CD14-positive monocyte (primary cell): ENCODE data around the gene DDX39A. TPM values are rescaled to one million over a fixed set of nuclear protein-coding genes. Genes with fewer than 3 reads are reported as not detected.

Experiments
- DNase-seq, 3 donors: peaks; one replicate each; pipeline ENCODE4 v3.0.0-alpha.2; 2011 to 2022
- H2AFZ ChIP-seq: 2 replicates; pipeline ENCODE4 v1.6.0; 2012; ENCODE audit warnings: mild to moderate bottlenecking, low read depth, low read length, inconsistent platforms; ENCODE audit not compliant: insufficient read depth, poor library complexity, severe bottlenecking
- H3K27ac ChIP-seq, 2 donors: 1 replicate in 1 of 2; 2 replicates in 1 of 2; pipeline ENCODE4 v1.5.1; 2012 to 2013; ENCODE audit warnings: low read length in 2 of 2, control low read depth in 1 of 2, inconsistent platforms in 1 of 2, low read depth in 1 of 2, mild to moderate bottlenecking in 1 of 2
- H3K27me3 ChIP-seq, 2 donors: one replicate each; pipeline versions ENCODE4 v1.6.0 to v1.6.1; 2011 to 2013; ENCODE audit warnings: low read length in 2 of 2; ENCODE audit not compliant: control insufficient read depth in 2 of 2, insufficient read depth in 2 of 2
- H3K36me3 ChIP-seq, 2 donors: replicated peaks in 1 of 2; 1 replicate in 1 of 2; 2 replicates in 1 of 2; pipeline versions ENCODE4 v1.5.1 to v1.6.1; 2012 to 2013; ENCODE audit warnings: low read length in 2 of 2, control low read depth in 1 of 2, inconsistent platforms in 1 of 2, mild to moderate bottlenecking in 1 of 2; ENCODE audit not compliant: insufficient read depth in 2 of 2, control insufficient read depth in 1 of 2
- H3K4me1 ChIP-seq, 2 donors: 1 replicate in 1 of 2; 2 replicates in 1 of 2; pipeline versions ENCODE4 v1.5.1 to v1.6.1; 2012 to 2013; ENCODE audit warnings: low read length in 2 of 2, control low read depth in 1 of 2, inconsistent platforms in 1 of 2, mild to moderate bottlenecking in 1 of 2, moderate library complexity in 1 of 2; ENCODE audit not compliant: insufficient read depth in 2 of 2, control insufficient read depth in 1 of 2
- H3K4me2 ChIP-seq: replicated peaks from 2 replicates; pipeline ENCODE3; 2012; ENCODE audit warnings: low read length, moderate library complexity, mild to moderate bottlenecking; ENCODE audit not compliant: poor library complexity, severe bottlenecking; ENCODE audit errors: extremely low read depth
- H3K4me3 ChIP-seq, 3 experiments: fragments of 200-600 bp in 1 of 3; sonication (generic) in 1 of 3; replicated peaks in 1 of 3; 1 replicate in 2 of 3; 2 replicates in 1 of 3; pipeline ENCODE4 v1.5.1; 2011 to 2013; ENCODE audit warnings: low read length in 3 of 3, mild to moderate bottlenecking in 3 of 3, control low read depth in 2 of 3, low read depth in 2 of 3, inconsistent platforms in 1 of 3, moderate library complexity in 1 of 3
- H3K79me2 ChIP-seq: 2 replicates; pipeline ENCODE4 v1.6.0; 2012; ENCODE audit warnings: mild to moderate bottlenecking, control low read depth, inconsistent platforms, low read length, moderate library complexity; ENCODE audit not compliant: insufficient read depth
- H3K9ac ChIP-seq: 2 replicates; pipeline ENCODE4 v1.6.0; 2017; ENCODE audit warnings: low read length, mild to moderate bottlenecking; ENCODE audit not compliant: insufficient read depth, poor library complexity, severe bottlenecking
- H3K9me3 ChIP-seq, 2 donors: replicated peaks in 1 of 2; 1 replicate in 1 of 2; 2 replicates in 1 of 2; pipeline versions ENCODE4 v1.5.1 to v1.6.1; 2012 to 2013; ENCODE audit warnings: low read length in 2 of 2, control low read depth in 1 of 2; ENCODE audit not compliant: control insufficient read depth in 1 of 2, insufficient read depth in 1 of 2
- H4K20me1 ChIP-seq: 2 replicates; pipeline ENCODE4 v1.6.0; 2012; ENCODE audit warnings: mild to moderate bottlenecking, low read length, control low read depth, moderate library complexity; ENCODE audit not compliant: insufficient read depth
- H3K27ac Mint-ChIP-seq, 7 donors: one replicate each; pipeline ENCODE4 v1.8.0; 2020; ENCODE audit warnings: mild to moderate bottlenecking in 7 of 7, mixed read lengths in 7 of 7, moderate library complexity in 6 of 7, inconsistent platforms in 2 of 7
- H3K27me3 Mint-ChIP-seq, 3 donors: one replicate each; pipeline ENCODE4 v1.8.0; 2021 to 2022; ENCODE audit warnings: low read depth in 3 of 3, mild to moderate bottlenecking in 3 of 3, mixed read lengths in 3 of 3, moderate library complexity in 3 of 3, inconsistent platforms in 1 of 3
- H3K36me3 Mint-ChIP-seq, 2 donors: one replicate each; pipeline ENCODE4 v1.8.0; 2020; ENCODE audit warnings: mixed read lengths in 2 of 2, inconsistent platforms in 1 of 2, mild to moderate bottlenecking in 1 of 2
- H3K4me1 Mint-ChIP-seq: one replicate; pipeline ENCODE4 v1.8.0; 2020; ENCODE audit warnings: mild to moderate bottlenecking, mixed read lengths
- H3K4me3 Mint-ChIP-seq, 2 donors: one replicate each; pipeline ENCODE4 v1.8.0; 2020; ENCODE audit warnings: mild to moderate bottlenecking in 2 of 2, mixed read lengths in 2 of 2, moderate library complexity in 1 of 2
- H3K9me3 Mint-ChIP-seq, 7 donors: one replicate each; pipeline ENCODE4 v1.8.0; 2020 to 2022; ENCODE audit warnings: mixed read lengths in 7 of 7, mild to moderate bottlenecking in 6 of 7, moderate library complexity in 6 of 7, inconsistent platforms in 2 of 7
- WGBS: methylation state at CpG from one replicate; pipeline ENCODE4 v1.1.5; 2013; ENCODE audit warnings: missing lambda C conversion rate; ENCODE audit not compliant: insufficient coverage; 5-methylcytosine and 5-hydroxymethylcytosine counted together
- intact Hi-C, 2 donors: fragments of 100-400 bp; cut with micrococcal nuclease; formaldehyde crosslinking; loops; one replicate each; pipeline versions ENCODE4 v1.15.0 to v1.15.1; 2023
- polyA plus RNA-seq, 3 donors: library from polyadenylated mRNA; depleted of rRNA in 1 of 3; unstranded in 2 of 3; stranded (reverse) in 1 of 3; fragments of 300-500 nt in 2 of 3; fragments of >200 nt in 1 of 3; fragmentation: Illumina TruSeq in 2 of 3; gene quantifications; 1 replicate in 2 of 3; 2 replicates in 1 of 3; pipeline ENCODE4 v1.2.3, GENCODE V29; 2012 to 2021
- TF ChIP-seq, protein P1 (sequence below): fragments of 200-600 bp; IDR thresholded peaks from one replicate; pipeline ENCODE4 v1.8.0; 2022; ENCODE audit warnings: antibody characterized with exemption, mild to moderate bottlenecking

DDX39A gene
- polyA plus RNA-seq, 3 donors, result 78.7 to 187 (median 83.5) TPM

DNA sequence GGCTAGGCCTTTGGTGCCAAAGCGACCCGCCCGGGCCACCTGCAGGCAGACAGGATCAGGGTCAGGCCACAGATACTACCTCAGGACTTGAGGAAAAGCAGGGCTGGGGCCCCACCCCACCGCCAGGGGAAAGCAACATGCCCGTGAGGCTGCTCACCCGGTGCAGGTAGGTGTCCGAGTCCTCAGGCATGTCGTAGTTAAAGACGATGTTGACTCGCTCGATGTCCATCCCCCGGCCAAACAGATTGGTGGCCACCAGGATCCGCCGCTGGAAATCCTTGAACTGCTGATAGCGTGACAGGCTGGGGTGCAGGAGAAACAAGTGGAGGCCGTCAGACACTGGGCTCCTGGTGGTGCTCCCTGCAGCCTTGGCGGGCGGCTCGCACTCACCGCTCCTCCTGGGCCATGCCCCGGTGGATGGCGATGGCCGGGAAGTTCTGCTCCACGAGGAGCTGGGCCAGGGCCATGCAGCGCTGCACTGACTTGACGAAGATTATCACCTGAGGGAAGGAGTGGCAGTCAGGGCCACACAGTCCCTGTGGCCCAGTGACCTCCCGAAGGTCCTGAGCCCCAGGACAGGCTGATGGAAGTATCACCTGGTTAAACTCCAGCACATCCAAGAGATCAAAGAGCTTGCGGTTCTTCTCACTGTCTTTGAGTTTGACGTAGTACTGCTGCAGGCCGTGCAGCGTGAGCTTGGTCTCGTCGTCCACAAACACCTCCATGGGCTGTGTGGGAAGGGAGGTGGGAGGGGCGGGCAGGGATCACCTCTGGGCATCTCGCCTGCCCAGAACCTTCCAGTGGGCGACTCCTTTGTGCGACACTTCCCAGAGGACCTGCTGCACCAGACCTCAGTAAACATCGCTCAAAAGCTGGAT lies 9.8 kb downstream of the DDX39A start:
- H3K9me3 ChIP-seq, result no peaks in the 10 kb centered on the region
- H3K27me3 Mint-ChIP-seq, result peaks cover 0 to 2% (median 0%) of the 10 kb centered on the region in 3 donors
- peaks cover 0 to 3% (median 2%) of the 10 kb centered on the region in 7 donors for H3K9me3 Mint-ChIP-seq
- intact Hi-C loops, result loop anchor here in 1 of 2 donors (10.0 kb wide), 1 partner anchor 265 kb away; no protein-coding TSS in a partner anchor
- H2AFZ ChIP-seq, result no peak overlapping the region
- 94% methylated on average over 38 of the region's 38 CpGs for WGBS
- DNase-seq, result no peak
- peaks cover 3 to 8% of the 10 kb centered on the region in 2 donors for H3K4me1 ChIP-seq
- H3K79me2 ChIP-seq, result peaks cover 74% of the 10 kb centered on the region
- peaks cover 67 to 91% of the 10 kb centered on the region in 2 donors for H3K36me3 Mint-ChIP-seq
- peaks cover 86 to 95% of the 10 kb centered on the region in 2 donors for H3K36me3 ChIP-seq
- H4K20me1 ChIP-seq, result peaks cover 100% of the 10 kb centered on the region
- no peak overlapping the region for H3K27ac ChIP-seq
- H3K4me2 ChIP-seq, result no peak overlapping the region
- TF ChIP-seq, protein P1, sequence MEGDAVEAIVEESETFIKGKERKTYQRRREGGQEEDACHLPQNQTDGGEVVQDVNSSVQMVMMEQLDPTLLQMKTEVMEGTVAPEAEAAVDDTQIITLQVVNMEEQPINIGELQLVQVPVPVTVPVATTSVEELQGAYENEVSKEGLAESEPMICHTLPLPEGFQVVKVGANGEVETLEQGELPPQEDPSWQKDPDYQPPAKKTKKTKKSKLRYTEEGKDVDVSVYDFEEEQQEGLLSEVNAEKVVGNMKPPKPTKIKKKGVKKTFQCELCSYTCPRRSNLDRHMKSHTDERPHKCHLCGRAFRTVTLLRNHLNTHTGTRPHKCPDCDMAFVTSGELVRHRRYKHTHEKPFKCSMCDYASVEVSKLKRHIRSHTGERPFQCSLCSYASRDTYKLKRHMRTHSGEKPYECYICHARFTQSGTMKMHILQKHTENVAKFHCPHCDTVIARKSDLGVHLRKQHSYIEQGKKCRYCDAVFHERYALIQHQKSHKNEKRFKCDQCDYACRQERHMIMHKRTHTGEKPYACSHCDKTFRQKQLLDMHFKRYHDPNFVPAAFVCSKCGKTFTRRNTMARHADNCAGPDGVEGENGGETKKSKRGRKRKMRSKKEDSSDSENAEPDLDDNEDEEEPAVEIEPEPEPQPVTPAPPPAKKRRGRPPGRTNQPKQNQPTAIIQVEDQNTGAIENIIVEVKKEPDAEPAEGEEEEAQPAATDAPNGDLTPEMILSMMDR, result no peak
- peak overlapping the region in 6 of 7 donors; percentile 30 to 69 (median 64) for H3K27ac Mint-ChIP-seq
- peaks cover 8% of the 10 kb centered on the region for H3K4me1 Mint-ChIP-seq
- no peaks in the 10 kb centered on the region for H3K27me3 ChIP-seq
- no peak overlapping the region for H3K9ac ChIP-seq
- no peak overlapping the region for H3K4me3 Mint-ChIP-seq
- no peak overlapping the region for H3K4me3 ChIP-seq

DNA sequence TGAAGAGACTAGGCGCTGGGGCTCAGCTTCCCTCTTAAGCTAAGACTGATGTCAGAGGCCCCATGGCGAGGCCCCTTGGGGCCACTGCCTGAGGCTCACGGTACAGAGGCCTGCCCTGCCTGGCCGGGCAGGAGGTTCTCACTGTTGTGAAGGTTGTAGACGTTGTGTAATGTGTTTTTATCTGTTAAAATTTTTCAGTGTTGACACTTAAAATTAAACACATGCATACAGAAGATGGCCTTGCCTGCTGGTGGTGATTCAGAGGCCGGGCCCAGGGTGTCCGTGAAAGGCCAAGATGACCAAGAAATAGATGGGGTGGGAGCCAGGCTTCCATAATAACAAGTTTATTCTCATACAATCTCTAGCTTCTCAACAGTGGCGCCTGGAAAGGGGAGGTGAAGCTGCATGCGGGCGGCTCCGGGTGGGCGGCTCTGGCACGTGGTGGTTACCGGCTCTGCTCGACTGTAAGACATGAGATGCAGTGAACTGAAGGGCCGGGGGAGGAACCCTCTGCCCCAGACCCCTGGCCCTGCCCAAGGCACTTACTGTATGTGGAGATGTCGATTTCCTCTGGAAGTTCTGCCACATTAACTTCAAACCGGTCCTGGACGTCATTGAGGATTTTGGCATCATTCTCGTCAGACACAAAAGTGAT lies 10.5 kb downstream of the DDX39A start:
- Histone ChIP-seq H3K4me2 (no peak overlapping the region), H4K20me1 (peaks cover 100% of the 10 kb centered on the region), H3K79me2 (peaks cover 66% of the 10 kb centered on the region), H2AFZ (no peak overlapping the region), H3K27me3 (no peaks in the 10 kb centered on the region), H3K9me3 (no peaks in the 10 kb centered on the region), H3K4me1 (peaks cover 3 to 8% of the 10 kb centered on the region in 2 donors), H3K36me3 (peaks cover 90 to 98% of the 10 kb centered on the region in 2 donors), H3K27ac (peak overlapping the region in 1 of 2 donors; percentile 36), H3K4me3 (no peak overlapping the region), H3K9ac (no peak overlapping the region)
- Mint-ChIP-seq H3K4me3 (no peak overlapping the region), H3K4me1 (peaks cover 8% of the 10 kb centered on the region), H3K9me3 (peaks cover 0 to 3% (median 2%) of the 10 kb centered on the region in 7 donors), H3K27me3 (peaks cover 0 to 2% (median 0%) of the 10 kb centered on the region in 3 donors), H3K36me3 (peaks cover 72 to 94% of the 10 kb centered on the region in 2 donors), H3K27ac (peak overlapping the region in 4 of 7 donors; percentile 25 to 65 (median 36))
- intact Hi-C loops, result loop anchor here in 1 of 2 donors (10.0 kb wide), 1 partner anchor 264 kb away; no protein-coding TSS in a partner anchor
- no peak for DNase-seq
- WGBS, result 87% methylated on average over 12 of the region's 20 CpGs
- TF ChIP-seq, protein P1, result no peak
